GM21723 (cell line): ENCODE measurements around the gene SNAP91.
"Not testable (repeated sequence)": the region's sequence is repeated elsewhere in the genome, so short reads cannot be mapped to it uniquely, and the experiment has no call there.

Source experiments
- ATAC-seq: cut with Tn5 transposase; IDR thresholded peaks from one replicate; pipeline ENCODE4 v1.9.1; 2021; ENCODE audit warnings: mild to moderate bottlenecking, moderate library complexity; ENCODE audit not compliant: unreplicated experiment

Gene SNAP91

GRCh38 chr6:83633149-83633548 is 75.8 kb downstream of the SNAP91 start:
- no peak for ATAC-seq

- ATAC-seq, result not testable (repeated sequence)
Measured at GRCh38 chr6:83629908-83630307, 79.0 kb downstream of the SNAP91 start.

DNA sequence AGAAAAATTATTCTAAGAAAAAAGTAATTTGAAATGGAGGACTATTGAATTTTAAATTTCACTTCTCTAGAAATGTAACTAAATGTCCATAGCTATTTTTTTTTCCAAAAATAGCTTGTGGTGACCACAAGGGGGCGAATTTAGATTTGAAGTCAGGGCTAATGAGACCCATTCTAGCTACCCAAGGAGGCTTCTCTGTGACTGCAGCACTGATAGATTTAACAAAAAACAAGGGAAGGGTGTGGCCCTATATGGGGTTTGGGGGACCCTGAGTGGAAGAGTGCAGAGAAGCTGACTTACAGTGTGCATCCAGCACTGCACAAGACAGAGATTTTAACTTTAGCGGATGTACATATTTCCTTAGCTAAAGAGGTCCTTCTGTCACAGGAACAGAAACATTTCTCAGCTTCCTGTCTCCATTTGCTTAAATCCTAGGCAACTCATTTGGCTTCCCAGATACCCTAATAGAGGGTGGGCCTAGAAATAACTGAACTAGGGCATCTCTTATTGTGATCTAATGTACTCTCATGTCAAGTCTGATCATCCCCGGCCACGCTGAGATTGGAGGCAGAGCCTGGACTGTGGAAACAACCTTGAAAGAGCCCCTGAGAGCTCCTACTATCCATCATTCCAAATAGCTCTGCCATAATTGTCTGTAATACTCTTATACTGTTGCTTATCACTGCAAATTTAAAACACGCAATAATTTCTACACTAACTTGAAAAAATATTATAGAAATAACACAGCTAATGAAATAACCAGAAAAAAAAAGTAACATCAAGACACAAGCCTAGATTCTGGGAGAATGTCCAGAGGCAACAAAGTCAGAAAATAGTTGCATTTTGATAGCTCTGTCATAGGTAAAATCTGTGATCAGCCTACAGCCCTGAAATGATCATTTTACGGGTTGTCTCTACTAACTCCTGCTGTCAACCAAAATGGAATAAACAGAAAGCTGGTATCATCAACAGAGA is 93.6 kb downstream of the SNAP91 start:
- ATAC-seq, result peak; percentile 77

DNA sequence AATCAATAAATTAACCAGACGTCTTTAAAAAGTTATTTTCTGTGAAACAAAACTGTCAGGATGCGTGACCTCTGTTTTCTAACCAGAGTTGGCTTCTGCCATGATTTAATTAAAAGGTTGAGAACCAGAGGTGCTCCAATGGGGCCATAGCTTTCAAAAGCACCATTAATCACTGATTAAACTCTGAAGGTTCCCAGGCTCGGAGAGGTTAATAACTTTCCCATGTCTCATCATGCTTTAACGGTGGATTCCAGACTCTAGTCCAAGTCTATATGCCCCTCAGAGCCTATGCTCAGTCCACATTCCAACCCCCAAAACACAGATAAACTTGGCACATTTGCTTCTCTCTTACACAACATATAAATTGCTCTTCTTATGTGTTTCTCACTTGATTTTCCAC is 95.5 kb downstream of the SNAP91 start:
- ATAC-seq, result no peak

- ATAC-seq, result no peak
Measured at GRCh38 chr6:83609248-83609647, 99.7 kb downstream of the SNAP91 start.

GRCh38 chr6:83605517-83605916 is 103.4 kb downstream of the SNAP91 start:
- ATAC-seq, result no peak

- ATAC-seq, result no peak
Measured at GRCh38 chr6:83603551-83603950, 105.3 kb downstream of the SNAP91 start.

DNA sequence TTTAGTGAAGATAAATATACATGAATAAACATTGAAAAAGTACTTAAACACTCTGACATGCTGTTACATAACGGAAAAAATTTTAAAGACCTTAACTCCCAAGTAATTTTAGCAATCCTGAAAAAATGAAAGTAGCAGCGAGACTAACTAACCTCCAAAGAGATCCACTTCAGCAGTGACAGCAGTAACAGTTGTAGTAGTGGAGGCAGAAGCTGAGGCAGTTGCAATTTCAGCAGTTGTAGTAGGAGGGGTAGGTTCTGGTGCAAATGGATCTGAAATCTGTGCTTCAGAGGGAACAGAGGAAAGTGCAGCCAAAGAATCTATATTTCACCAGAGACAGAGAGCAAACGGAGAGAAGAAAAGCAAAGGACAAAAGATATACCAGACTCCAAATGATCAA is 107.8 kb downstream of the SNAP91 start:
- ATAC-seq, result no peak

- no peak for ATAC-seq
Measured at GRCh38 chr6:83600459-83600858, 108.4 kb downstream of the SNAP91 start.

DNA sequence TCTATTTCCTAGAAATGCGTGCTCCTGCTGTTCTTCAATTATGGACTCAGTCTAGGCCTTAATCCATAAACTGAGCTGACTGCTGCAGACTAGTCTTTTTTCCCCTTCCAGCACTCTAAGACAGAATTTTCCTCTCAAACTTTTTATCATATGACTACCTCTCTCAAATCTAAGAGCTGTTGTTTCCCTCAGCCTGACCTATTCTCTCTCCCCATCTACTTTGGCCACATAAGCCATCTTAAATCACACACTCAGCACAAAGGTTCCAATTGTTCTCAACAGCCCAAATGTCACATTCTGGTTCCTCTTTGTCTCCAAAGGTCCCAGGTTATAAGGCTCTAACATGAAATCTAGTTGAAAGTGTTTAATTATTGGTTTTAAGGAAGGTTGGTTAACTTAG is 111.4 kb downstream of the SNAP91 start:
- ATAC-seq, result no peak

DNA sequence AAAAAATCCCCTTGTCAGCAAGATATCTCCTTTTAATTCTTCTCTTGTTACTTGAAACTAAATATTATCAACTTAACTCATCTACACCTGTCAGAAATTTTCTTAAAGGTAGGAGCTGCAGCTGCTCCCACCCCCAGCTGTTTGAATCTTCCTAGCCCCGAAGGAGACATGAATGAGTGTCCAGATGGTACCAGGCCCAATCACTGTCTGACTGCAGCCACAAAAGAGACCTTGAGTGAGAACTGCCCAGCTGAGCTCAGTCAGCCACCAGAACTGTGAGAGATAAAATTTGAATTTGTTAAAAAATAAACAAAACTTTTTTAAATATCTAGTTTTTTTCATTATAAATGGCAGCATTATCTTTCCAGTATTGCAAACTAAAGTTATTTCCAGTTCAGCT is 111.8 kb downstream of the SNAP91 start:
- ATAC-seq, result no peak

DNA sequence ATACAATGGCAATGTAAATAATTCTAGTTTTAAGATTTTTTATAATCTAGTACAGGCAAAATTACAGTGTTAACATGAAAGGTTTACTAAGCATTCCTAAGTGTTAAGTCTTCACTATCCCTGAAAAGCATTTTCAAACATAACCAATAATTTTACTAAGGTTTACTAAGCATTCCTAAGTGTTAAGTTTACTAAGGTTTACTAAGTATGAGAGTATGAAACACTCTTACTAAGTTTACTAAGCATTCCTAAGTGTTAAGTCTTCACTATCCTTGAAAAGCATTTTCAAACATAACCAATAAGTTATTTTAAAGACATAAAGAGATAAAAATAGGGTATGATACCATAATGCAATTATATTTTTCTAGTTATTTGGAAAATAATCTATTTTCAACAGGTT is 114.0 kb downstream of the SNAP91 start:
- no peak for ATAC-seq

- ATAC-seq, result peak; percentile 5
Measured at GRCh38 chr6:83593395-83593785, 115.5 kb downstream of the SNAP91 start.

DNA sequence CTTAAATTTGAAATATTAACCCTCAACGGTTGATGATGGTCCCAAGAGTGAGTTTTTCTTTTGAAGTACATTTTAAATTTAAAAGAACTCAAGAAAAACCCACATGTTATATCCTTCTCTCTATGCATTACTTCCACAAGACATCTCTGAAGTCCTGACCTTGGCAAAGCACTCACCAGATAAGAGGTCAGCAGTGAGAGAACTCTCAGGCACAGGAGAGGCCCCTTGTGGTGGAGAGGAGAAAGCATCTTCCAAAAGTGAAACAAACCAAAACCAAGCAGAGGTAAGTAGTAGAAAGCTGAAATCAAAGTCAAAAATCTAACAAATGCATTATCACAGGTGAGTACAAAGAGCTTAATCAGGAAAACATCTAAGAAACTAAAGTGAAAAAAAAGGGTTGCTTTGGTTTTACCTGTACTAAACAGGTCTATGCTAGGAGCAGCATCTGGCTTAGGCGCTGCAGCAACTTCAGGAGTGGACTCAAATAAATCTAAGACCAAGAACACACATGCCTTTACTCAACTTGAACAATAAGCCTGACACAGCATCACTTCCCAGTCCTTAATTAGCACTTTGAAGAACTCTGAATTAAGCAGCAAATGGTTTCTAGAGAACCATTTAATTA is 116.0 kb downstream of the SNAP91 start:
- ATAC-seq, result peak; percentile 97

GRCh38 chr6:83590416-83590815 is 118.5 kb downstream of the SNAP91 start:
- ATAC-seq, result no peak

DNA sequence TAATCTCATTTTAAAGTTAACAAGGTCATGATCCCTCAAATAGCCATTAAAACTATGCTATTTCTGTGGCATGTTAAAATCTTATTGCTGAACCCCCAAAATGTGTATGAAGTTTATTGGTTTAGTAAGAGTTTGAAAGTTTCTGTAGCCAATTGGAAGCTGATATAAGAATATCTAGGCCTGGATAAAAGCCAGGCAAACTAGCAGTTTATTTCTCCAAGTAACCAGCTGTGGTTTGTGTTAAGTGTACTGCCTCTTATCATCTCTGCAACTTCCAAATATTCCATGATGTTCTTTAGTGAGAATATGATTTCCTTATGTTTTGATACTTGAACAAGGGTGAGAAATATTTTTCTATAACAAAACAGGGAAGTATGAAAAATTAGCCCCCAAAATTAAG is 119.8 kb downstream of the SNAP91 start:
- no peak for ATAC-seq

- ATAC-seq, result no peak
Measured at GRCh38 chr6:83578057-83578456, 130.8 kb downstream of the SNAP91 start.

DNA sequence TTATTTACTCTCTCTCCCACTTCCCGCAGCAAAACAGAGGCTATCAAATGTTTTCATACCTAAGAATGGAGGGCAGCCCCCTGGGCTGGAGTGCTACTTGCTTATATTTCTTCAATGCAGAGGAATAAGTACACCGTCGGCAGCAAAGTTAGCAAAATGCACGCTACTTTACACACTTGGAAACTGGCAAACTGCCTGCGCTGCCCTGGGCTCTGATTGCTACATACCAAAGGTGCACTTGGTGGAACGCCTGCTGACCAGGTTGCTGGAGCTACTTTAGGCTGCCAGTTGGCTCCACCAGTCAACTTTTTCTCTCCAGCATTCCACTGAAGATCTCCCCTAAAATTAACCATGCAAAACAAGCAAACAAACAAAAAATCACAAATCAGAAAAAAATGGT is 134.1 kb downstream of the SNAP91 start:
- ATAC-seq, result no peak

DNA sequence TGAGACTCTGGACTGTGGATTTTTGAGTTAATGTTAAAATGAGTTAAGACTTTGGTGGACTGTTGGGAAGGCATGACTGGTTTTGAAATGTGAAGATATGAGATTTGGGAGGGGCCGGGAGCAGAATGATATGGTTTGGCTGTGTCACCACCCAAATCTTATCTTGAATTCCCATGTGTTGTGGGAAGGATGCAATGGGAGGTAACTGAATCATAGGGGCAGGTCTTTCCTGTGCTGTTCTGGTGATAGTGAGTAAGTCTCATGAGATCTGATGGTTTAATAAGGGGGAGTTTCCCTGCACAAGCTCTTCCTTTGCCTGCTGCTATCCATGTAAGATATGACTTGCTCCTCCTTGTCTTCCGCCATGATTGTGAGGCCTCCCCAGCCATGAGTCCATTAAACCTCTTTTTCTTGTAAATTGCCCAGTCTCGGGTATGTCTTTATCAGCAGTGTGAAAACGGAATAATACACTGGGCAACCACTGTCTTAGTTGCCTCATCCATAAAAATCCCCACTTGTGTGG is 137.2 kb downstream of the SNAP91 start:
- not testable (repeated sequence) for ATAC-seq

GRCh38 chr6:83558975-83559374 is 149.9 kb downstream of the SNAP91 start:
- ATAC-seq, result no peak

GRCh38 chr6:83556871-83557270 is 152.0 kb downstream of the SNAP91 start:
- ATAC-seq, result no peak

DNA sequence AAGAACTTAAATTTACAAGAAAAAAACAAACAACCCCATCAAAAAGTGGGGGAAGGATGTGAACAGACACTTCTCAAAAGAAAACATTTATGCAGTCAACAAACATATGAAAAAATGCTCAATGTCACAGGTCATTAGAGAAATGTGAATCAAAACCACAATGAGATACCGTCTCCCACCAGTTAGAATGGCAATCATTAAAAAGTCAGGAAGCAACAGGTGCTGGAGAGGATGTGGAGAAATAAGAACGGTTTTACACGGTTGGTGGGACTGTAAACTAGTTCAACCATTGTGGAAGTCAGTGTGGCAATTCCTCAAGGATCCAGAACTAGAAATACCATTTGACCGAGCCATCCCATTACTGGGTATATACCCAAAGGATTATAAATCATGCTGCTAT is 157.2 kb downstream of the SNAP91 start:
- not testable (repeated sequence) for ATAC-seq
